Nephron (organoid): ENCODE data around the gene RNF13.
"Not testable (repeated sequence)": the region's sequence is repeated elsewhere in the genome, so short reads cannot be mapped to it uniquely, and the experiment has no call there.

ENCODE experiments used
- H3K27ac Mint-ChIP-seq, 3 experiments: 2 replicates each; pipeline ENCODE4 v1.8.0; 2020; ENCODE audit warnings: mixed read lengths in 3 of 3, mild to moderate bottlenecking in 2 of 3, moderate library complexity in 1 of 3
- H3K27me3 Mint-ChIP-seq: 2 replicates; pipeline ENCODE4 v1.8.0; 2021; ENCODE audit warnings: low read depth, mild to moderate bottlenecking, moderate library complexity, mixed read lengths
- H3K36me3 Mint-ChIP-seq: 2 replicates; pipeline ENCODE4 v1.8.0; 2020; ENCODE audit warnings: low read depth, mixed read lengths
- H3K4me1 Mint-ChIP-seq: 2 replicates; pipeline ENCODE4 v1.8.0; 2020; ENCODE audit warnings: mixed read lengths
- H3K4me3 Mint-ChIP-seq, 3 experiments: 2 replicates each; pipeline ENCODE4 v1.8.0; 2020; ENCODE audit warnings: mild to moderate bottlenecking in 3 of 3, mixed read lengths in 3 of 3, moderate library complexity in 2 of 3
- H3K9me3 Mint-ChIP-seq: 2 replicates; pipeline ENCODE4 v1.8.0; 2020; ENCODE audit warnings: mixed read lengths
- TF ChIP-seq, protein P1 (sequence below), 3 experiments: fragments of 200-600 bp; sonication (generic); IDR thresholded peaks; one replicate each; pipeline ENCODE4 v1.5.0; 2021; ENCODE audit warnings: antibody characterized with exemption in 3 of 3; ENCODE audit not compliant: unreplicated experiment in 3 of 3

Gene RNF13

DNA sequence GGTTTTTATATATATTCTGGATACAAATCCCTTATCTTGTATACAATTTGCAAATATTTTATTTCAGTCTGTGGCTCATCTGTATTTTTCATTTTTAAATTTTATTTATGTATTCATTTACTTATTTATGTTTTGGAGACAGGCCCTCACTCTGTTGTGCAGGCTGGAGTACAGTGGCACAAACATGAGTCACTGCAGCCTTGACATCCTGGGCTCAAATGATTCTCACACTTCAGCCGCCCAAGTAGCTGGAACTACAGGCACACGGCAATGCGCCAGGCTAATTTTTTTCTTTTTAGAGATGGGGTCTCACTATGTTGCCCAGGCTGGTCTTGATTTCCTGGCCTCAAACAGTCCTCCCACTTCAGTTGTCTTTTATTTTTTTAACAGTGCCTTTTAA is 107.1 kb downstream of the RNF13 start:
- peaks cover 25% of the 10 kb centered on the region for H3K36me3 Mint-ChIP-seq
- TF ChIP-seq, protein P1, sequence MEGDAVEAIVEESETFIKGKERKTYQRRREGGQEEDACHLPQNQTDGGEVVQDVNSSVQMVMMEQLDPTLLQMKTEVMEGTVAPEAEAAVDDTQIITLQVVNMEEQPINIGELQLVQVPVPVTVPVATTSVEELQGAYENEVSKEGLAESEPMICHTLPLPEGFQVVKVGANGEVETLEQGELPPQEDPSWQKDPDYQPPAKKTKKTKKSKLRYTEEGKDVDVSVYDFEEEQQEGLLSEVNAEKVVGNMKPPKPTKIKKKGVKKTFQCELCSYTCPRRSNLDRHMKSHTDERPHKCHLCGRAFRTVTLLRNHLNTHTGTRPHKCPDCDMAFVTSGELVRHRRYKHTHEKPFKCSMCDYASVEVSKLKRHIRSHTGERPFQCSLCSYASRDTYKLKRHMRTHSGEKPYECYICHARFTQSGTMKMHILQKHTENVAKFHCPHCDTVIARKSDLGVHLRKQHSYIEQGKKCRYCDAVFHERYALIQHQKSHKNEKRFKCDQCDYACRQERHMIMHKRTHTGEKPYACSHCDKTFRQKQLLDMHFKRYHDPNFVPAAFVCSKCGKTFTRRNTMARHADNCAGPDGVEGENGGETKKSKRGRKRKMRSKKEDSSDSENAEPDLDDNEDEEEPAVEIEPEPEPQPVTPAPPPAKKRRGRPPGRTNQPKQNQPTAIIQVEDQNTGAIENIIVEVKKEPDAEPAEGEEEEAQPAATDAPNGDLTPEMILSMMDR (IDR thresholded peaks at IDR 0.05; ENCODE audit: unreplicated experiment in 3 of 3) = no peak
- H3K4me1 Mint-ChIP-seq = no peaks in the 10 kb centered on the region
- no peaks in the 10 kb centered on the region for H3K9me3 Mint-ChIP-seq
- no peak overlapping the region for H3K27ac Mint-ChIP-seq
- no peaks in the 10 kb centered on the region for H3K27me3 Mint-ChIP-seq
- H3K4me3 Mint-ChIP-seq = no peak overlapping the region

DNA sequence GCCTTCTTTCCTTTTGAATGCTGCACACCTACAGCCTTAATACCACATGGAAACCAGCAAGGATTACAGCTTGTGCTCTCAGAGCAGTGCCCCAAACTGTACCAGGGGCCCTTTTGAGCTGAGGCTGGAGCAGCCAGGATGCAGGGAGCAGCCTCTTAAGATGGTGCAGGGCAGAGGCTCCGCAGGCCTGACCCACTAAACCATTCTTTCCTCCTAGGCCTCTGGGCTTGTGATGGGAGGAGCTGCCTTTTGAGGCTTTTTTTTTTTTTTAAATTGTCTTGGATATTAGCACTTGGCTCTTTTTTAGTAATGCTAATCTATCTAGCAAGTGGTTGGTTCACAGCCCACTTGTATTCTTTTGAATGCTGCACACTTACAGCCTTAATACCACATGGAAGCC is 120.0 kb downstream of the RNF13 start:
- Mint-ChIP-seq H3K36me3 (peaks cover 88% of the 10 kb centered on the region), H3K4me3 (no peak overlapping the region), H3K9me3 (peaks cover 61% of the 10 kb centered on the region), H3K27me3 (no peaks in the 10 kb centered on the region), H3K27ac (no peak overlapping the region), H3K4me1 (no peaks in the 10 kb centered on the region)
- TF ChIP-seq, protein P1 (IDR thresholded peaks at IDR 0.05; ENCODE audit: unreplicated experiment in 3 of 3) = no peak

DNA sequence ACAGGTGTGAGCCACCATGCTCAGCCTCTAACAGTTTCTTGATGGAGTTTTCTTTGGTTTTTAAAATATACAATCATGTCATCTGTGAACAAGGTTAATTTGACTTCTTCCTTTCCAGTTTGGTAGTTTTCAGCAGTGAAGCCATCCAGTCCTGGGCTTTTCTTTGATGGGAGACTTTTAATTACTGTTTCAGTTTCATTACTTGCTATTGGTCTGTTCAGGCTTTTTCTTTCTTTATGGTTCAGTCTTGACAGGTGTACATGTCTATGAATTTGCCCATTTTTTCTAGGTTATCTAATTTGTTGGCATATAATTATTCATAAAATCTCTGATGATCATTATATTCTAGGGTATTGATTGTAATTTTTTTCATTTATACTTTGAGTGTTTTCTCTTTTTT is 120.8 kb downstream of the RNF13 start:
- TF ChIP-seq, protein P1 (IDR thresholded peaks at IDR 0.05; ENCODE audit: unreplicated experiment in 3 of 3) = no peak
- Mint-ChIP-seq H3K36me3 (peaks cover 88% of the 10 kb centered on the region), H3K4me1 (no peaks in the 10 kb centered on the region), H3K27me3 (no peaks in the 10 kb centered on the region), H3K4me3 (no peak overlapping the region), H3K9me3 (peaks cover 63% of the 10 kb centered on the region), H3K27ac (no peak overlapping the region)

DNA sequence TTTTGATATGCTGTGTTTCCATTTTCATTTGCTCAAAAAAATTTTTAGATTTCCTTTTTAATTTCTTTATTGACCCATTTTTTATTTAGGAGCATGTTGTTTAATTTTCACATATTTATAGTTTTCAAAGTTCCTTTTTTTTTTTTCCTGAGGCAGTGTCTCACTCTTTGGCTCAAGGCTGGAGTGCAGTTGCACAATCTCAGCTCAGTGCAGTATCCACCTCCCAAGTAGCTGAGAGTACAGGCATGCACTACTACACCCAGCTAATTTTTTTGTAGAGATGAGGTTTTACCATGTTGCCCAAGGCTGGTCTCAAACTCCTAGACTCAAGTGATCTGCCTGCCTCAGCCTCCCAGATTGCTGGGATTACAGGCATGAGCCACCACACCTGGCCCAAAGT is 121.5 kb downstream of the RNF13 start:
- peaks cover 64% of the 10 kb centered on the region for H3K9me3 Mint-ChIP-seq

DNA sequence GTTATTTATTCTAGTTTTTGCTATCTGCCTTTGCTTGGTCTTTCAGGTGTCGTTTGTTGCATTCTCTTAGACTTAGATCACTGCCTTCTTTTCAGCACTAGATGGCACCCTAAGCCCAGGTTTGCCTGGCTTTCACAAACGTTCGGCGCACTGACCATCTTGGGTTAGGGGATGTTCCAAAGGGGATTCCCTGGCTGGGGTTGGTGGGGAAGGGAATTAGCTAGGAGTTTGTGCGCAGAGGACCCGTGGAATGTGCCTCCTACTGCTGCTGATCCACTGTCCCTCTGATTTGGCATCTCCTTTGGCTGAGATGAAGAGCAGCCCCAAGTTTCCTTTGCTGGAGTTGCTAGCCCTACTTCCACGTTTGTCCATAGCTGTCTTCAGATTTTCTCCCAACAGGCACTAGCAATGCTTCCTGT is 123.8 kb downstream of the RNF13 start:
- Mint-ChIP-seq H3K27ac (no peak overlapping the region), H3K36me3 (peaks cover 86% of the 10 kb centered on the region), H3K4me1 (no peaks in the 10 kb centered on the region), H3K27me3 (no peaks in the 10 kb centered on the region), H3K4me3 (no peak overlapping the region), H3K9me3 (peaks cover 58% of the 10 kb centered on the region)
- TF ChIP-seq, protein P1 (IDR thresholded peaks at IDR 0.05; ENCODE audit: unreplicated experiment in 3 of 3) = peak; percentile 39 to 60 (median 46)

More for the DNA sequence above, 121.5 kb downstream of the RNF13 start:
- Mint-ChIP-seq H3K27me3 (no peaks in the 10 kb centered on the region), H3K4me1 (no peaks in the 10 kb centered on the region), H3K36me3 (peaks cover 88% of the 10 kb centered on the region), H3K4me3 (no peak overlapping the region), H3K27ac (no peak overlapping the region)
- TF ChIP-seq, protein P1 (IDR thresholded peaks at IDR 0.05; ENCODE audit: unreplicated experiment in 3 of 3) = no peak

DNA sequence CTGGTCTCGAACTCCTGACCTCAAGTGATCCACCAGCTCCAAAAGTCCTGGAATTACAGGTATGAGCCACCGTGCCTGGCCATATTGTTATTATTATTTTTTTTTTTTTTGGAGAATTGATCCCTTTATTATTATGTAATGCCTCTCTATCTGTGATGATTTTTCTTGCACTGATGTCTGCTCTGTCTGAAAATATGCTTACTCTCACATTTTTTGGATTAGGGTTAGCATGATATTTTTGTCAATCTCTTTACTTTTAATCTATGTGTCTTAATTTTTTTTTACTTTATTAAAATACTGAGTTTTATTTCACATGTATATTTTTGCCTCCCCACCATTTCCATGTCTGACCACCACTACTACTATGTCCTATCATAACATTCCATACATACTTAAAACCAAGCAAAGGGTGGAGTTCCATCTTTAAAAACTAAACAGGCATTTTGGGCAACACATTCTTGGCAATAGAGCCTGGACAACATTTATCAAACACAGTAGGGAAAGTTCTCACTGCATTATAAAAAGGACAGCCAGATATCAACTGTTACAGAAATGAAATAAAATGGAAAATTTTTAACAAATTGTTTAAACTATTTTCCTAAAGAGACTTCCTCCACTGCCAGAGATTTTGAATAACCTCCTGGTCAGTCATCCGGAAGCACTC is 125.5 kb downstream of the RNF13 start:
- not testable (repeated sequence) for H3K27me3 Mint-ChIP-seq, H3K4me3 Mint-ChIP-seq, H3K27ac Mint-ChIP-seq, H3K4me1 Mint-ChIP-seq
- Mint-ChIP-seq H3K9me3 (peaks cover 65% of the 10 kb centered on the region), H3K36me3 (peaks cover 89% of the 10 kb centered on the region)
